ENCODE results near the gene OBSCN. TPM values are rescaled to one million over a fixed set of nuclear protein-coding genes. Genes with fewer than 3 reads are reported as not detected.

Gene OBSCN
- total and polyA plus RNA-seq, 2 experiments from 2014 or later: 1.1 to 5.2 TPM

DNA sequence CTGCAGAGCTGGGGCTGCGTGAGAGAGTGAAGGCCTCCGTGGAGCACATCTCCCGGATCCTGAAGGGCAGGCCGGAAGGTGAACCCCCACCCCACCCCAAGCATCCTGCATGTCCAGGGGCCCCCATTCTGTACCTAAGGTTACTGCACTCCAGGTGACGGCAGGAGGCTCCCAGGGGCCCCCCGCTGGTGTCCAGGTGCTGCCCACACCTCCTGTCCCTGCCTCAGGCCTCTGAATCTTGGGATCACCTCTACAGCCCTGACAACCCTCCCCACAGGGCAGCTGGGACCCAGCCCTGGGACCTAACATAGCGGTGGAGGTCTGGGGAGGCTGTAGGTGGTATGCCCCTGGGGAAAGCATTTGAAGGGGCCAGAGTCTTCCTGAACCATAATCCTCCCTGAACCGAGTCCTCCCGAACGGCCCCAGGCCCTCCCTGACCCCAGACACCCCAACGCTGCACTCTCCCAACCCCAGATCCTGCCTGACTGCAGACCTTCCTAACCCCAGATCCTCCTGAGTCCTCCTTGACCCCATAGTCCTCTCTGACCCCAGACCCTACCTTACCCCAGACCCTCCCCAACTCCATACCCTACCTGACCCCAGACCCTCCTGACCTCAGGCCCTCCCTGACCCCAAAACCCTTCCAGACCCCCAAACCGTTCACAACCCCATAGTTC is 165.3 kb downstream of the OBSCN start:
- H3K4me1 ChIP-seq (ENCODE audit: insufficient read depth): no peaks in the 10 kb centered on the region
- TF ChIP-seq EZH2 (IDR thresholded peaks at IDR 0.05; ENCODE audit: insufficient read depth, poor library complexity, severe bottlenecking): no peak
- no peaks in the 10 kb centered on the region for H3K79me2 ChIP-seq (ENCODE audit: insufficient read depth)
- DNase-seq: no peak
- no peaks in the 10 kb centered on the region for H3K9me2 ChIP-seq (ENCODE audit: insufficient read depth)
- in situ Hi-C loops (cut with MboI): no loop called here
- no peaks in the 10 kb centered on the region for H3K36me3 ChIP-seq (ENCODE audit: low read depth)
- no peaks in the 10 kb centered on the region for H3K9me3 ChIP-seq (ENCODE audit: low read depth)
- H2AFZ ChIP-seq: no peak overlapping the region
- H3K9ac ChIP-seq: no peak overlapping the region
- no peaks in the 10 kb centered on the region for H4K20me1 ChIP-seq (ENCODE audit: insufficient read depth)
- WGBS, 2 experiments (ENCODE audit: low coverage in 1 of 2, low lambda C conversion rate in 2 of 2, missing lambda C conversion rate in 2 of 2): 54 to 69% methylated on average over 7 to 12 of the region's 12 CpGs
- H3K4me3 ChIP-seq: no peak overlapping the region
- no peaks in the 10 kb centered on the region for H3K27me3 ChIP-seq (replicated peaks; ENCODE audit: insufficient read depth)
- no peaks in the 10 kb centered on the region for H3F3A ChIP-seq (ENCODE audit: insufficient read depth)
- no peak overlapping the region for H3K27ac ChIP-seq
- no peak overlapping the region for H3K4me2 ChIP-seq (ENCODE audit: unreplicated experiment)

DNA sequence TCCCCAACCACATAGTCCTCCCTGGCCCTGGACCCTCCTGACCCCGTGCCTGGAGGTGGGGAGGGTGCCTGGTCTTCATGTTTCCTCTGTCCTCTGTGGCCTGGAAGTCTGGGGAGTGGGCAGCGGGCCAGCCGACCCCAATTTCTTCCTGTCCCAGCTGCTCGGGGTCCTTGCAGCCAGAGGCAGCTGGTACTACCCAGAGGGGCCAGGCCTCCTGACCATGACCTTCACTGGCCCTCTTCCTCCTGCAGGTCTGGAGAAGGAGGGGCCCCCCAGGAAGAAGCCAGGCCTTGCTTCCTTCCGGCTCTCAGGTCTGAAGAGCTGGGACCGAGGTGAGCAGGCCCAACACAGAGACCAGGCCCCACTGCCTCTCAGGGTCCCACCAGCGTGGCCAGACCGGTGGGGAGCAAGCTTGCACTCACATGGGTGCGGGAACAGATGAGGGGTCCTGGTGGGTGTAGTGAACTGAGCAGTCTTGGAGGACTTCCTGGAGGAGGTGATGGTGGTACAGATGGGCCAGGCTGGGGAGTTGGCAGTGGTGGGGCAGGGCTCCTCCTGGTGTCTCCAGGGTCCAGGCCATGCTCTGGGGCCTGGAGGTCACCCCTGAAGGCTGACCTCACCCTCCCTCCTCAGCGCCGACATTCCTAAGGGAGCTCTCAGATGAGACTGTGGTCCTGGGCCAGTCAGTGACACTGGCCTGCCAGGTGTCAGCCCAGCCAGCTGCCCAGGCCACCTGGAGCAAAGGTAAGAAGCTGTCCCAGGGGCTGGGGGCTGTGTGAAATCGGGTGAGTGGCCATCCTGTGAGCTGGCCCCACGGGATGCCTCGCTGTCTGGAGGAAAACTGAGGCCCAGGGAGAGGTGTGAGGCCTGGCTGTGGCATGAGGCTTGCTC is 166.1 kb downstream of the OBSCN start:
- Histone ChIP-seq H3K4me2 (ENCODE audit: unreplicated experiment) (no peak overlapping the region), H4K20me1 (ENCODE audit: insufficient read depth) (no peaks in the 10 kb centered on the region)
- in situ Hi-C loops (cut with MboI): no loop called here

DNA sequence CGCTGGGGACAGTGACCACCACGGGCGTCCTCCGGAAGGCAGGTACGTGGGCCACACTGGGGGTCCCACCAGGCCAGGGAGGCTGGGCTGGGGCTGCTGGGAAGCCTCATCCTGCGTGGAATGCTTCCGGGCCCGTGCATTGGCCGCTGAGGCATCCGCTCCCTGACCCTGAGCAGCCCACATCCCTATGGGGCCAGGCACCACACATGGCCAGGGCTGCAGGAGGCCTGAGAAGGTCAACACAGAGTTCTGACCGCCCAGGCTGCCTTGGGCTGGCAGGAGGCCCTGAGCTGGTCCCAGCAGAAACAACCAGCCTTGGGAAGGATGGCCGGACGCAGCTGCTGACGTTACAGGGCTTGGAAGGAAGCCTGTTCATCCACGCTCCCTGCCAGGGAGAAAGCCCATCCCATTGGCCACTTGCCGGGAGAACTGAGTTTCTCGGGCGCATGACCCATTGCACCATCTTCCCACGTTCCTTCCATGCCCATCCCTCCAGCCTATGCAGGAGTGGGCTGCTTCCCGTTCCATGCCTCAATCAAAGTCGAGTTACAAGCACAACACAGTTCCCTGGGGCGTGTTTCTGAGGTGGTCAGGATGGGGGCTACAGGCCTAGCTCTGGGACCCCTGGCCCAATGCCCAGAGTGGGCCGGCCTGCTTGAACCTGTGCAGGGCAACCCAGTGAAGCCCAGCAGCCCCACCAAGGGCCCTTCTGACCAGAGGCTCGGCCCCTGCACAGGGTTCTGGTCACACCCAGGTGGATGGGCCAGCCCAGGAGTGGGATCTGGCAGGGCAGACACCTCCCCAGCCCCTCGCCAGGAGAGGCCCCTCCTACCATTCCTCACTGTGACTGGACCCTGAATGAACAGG is 167.1 kb downstream of the OBSCN start:
- peak overlapping the region; percentile 43; the same call in 1 of the 2 replicates for H3K9ac ChIP-seq

More for the DNA sequence above, 166.1 kb downstream of the OBSCN start:
- DNase-seq: no peak
- no peaks in the 10 kb centered on the region for H3F3A ChIP-seq (ENCODE audit: insufficient read depth)
- H3K9me3 ChIP-seq (ENCODE audit: low read depth): no peaks in the 10 kb centered on the region
- no peaks in the 10 kb centered on the region for H3K27me3 ChIP-seq (replicated peaks; ENCODE audit: insufficient read depth)
- no peaks in the 10 kb centered on the region for H3K4me1 ChIP-seq (ENCODE audit: insufficient read depth)
- no peak overlapping the region for H3K9ac ChIP-seq
- H3K4me3 ChIP-seq: no peak overlapping the region
- no peaks in the 10 kb centered on the region for H3K9me2 ChIP-seq (ENCODE audit: insufficient read depth)
- no peak overlapping the region for H3K27ac ChIP-seq
- TF ChIP-seq EZH2 (IDR thresholded peaks at IDR 0.05; ENCODE audit: insufficient read depth, poor library complexity, severe bottlenecking) (no peak), EZH2phosphoT487 (IDR thresholded peaks at IDR 0.05; ENCODE audit: insufficient read depth, low read depth) (no peak)
- H3K79me2 ChIP-seq (ENCODE audit: insufficient read depth): no peaks in the 10 kb centered on the region
- H3K36me3 ChIP-seq (ENCODE audit: low read depth): no peaks in the 10 kb centered on the region
- H2AFZ ChIP-seq: no peak overlapping the region
- 88% methylated on average over 13 to 14 of the region's 14 CpGs for WGBS, 2 experiments (ENCODE audit: low coverage in 1 of 2, low lambda C conversion rate in 2 of 2, missing lambda C conversion rate in 2 of 2)

More for the DNA sequence above, 167.1 kb downstream of the OBSCN start:
- WGBS, 2 experiments (ENCODE audit: low coverage in 1 of 2, low lambda C conversion rate in 2 of 2, missing lambda C conversion rate in 2 of 2): 46 to 47% methylated on average over 23 to 25 of the region's 25 CpGs
- no peaks in the 10 kb centered on the region for H3K27me3 ChIP-seq (replicated peaks; ENCODE audit: insufficient read depth)
- no peaks in the 10 kb centered on the region for H3K4me1 ChIP-seq (ENCODE audit: insufficient read depth)
- H3K27ac ChIP-seq: peak overlapping the region; percentile 51
- no peaks in the 10 kb centered on the region for H4K20me1 ChIP-seq (ENCODE audit: insufficient read depth)
- DNase-seq: peak; percentile 95
- no peaks in the 10 kb centered on the region for H3K36me3 ChIP-seq (ENCODE audit: low read depth)
- no peaks in the 10 kb centered on the region for H3F3A ChIP-seq (ENCODE audit: insufficient read depth)
- H3K79me2 ChIP-seq (ENCODE audit: insufficient read depth): no peaks in the 10 kb centered on the region
- no peaks in the 10 kb centered on the region for H3K9me3 ChIP-seq (ENCODE audit: low read depth)
- TF ChIP-seq EZH2 (IDR thresholded peaks at IDR 0.05; ENCODE audit: insufficient read depth, poor library complexity, severe bottlenecking) (no peak), EZH2phosphoT487 (IDR thresholded peaks at IDR 0.05; ENCODE audit: insufficient read depth, low read depth) (no peak)
- no peaks in the 10 kb centered on the region for H3K9me2 ChIP-seq (ENCODE audit: insufficient read depth)
- no peak overlapping the region for H3K4me2 ChIP-seq (ENCODE audit: unreplicated experiment)
- in situ Hi-C loops (cut with MboI): no loop called here
- peak overlapping the region; percentile 33; the same call in 1 of the 2 replicates for H2AFZ ChIP-seq
- H3K4me3 ChIP-seq: no peak overlapping the region
